ENCODE data around the gene SH3BP5L. TPM values are rescaled to one million over a fixed set of nuclear protein-coding genes. Genes with fewer than 3 reads are reported as not detected.

The SH3BP5L gene
- total and polyA plus RNA-seq, 8 donors = 9.6 to 20.0 (median 13.8) TPM

GRCh38 chr1:248820041-248820585 is 5.6 kb downstream of the SH3BP5L start:
- no peak overlapping the region for H3K27ac ChIP-seq
- no peaks in the 10 kb centered on the region for H3K27me3 ChIP-seq
- peaks cover 46 to 86% (median 63%) of the 10 kb centered on the region in 4 donors for H3K4me1 ChIP-seq
- H3K9me3 ChIP-seq = no peaks in the 10 kb centered on the region
- no peak overlapping the region for H3K4me3 ChIP-seq
- H3K36me3 ChIP-seq = peaks cover 23 to 76% (median 68%) of the 10 kb centered on the region in 4 donors
- intact Hi-C loops (cut with DNase I; ENCODE audit: low total_unique reads) = no loop called here
- no peak for DNase-seq
- WGBS, 5 donors = 83 to 91% (median 88%) methylated on average over 6 to 7 of the region's 7 CpGs
- TF ChIP-seq POLR2AphosphoS5 (IDR thresholded peaks at IDR 0.05) (no peak), EP300 (IDR thresholded peaks at IDR 0.05) (no peak), POLR2A (IDR thresholded peaks at IDR 0.05) (no peak)
- TF ChIP-seq, protein P1, sequence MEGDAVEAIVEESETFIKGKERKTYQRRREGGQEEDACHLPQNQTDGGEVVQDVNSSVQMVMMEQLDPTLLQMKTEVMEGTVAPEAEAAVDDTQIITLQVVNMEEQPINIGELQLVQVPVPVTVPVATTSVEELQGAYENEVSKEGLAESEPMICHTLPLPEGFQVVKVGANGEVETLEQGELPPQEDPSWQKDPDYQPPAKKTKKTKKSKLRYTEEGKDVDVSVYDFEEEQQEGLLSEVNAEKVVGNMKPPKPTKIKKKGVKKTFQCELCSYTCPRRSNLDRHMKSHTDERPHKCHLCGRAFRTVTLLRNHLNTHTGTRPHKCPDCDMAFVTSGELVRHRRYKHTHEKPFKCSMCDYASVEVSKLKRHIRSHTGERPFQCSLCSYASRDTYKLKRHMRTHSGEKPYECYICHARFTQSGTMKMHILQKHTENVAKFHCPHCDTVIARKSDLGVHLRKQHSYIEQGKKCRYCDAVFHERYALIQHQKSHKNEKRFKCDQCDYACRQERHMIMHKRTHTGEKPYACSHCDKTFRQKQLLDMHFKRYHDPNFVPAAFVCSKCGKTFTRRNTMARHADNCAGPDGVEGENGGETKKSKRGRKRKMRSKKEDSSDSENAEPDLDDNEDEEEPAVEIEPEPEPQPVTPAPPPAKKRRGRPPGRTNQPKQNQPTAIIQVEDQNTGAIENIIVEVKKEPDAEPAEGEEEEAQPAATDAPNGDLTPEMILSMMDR (IDR thresholded peaks at IDR 0.05) = no peak

- no peaks in the 10 kb centered on the region for H3K9me3 ChIP-seq
- H3K4me1 ChIP-seq = peaks cover 33 to 72% (median 49%) of the 10 kb centered on the region in 4 donors
- H3K27ac ChIP-seq = peak overlapping the region in 2 of 5 donors; percentile 22 to 47
- H3K4me3 ChIP-seq = no peak overlapping the region
- no peak for DNase-seq
- WGBS, 5 donors = 65 to 85% (median 73%) methylated on average over 5 of the region's 5 CpGs
- intact Hi-C loops (cut with DNase I; ENCODE audit: low total_unique reads) = no loop called here
- TF ChIP-seq POLR2A (IDR thresholded peaks at IDR 0.05) = no peak
- TF ChIP-seq, protein P1 (IDR thresholded peaks at IDR 0.05) = no peak
- no peak for TF ChIP-seq POLR2AphosphoS5 (IDR thresholded peaks at IDR 0.05)
- TF ChIP-seq EP300 (IDR thresholded peaks at IDR 0.05) = no peak
- peaks cover 37 to 83% (median 80%) of the 10 kb centered on the region in 4 donors for H3K36me3 ChIP-seq
- no peaks in the 10 kb centered on the region for H3K27me3 ChIP-seq
Measured at GRCh38 chr1:248818505-248819374, 7.0 kb downstream of the SH3BP5L start.

DNA sequence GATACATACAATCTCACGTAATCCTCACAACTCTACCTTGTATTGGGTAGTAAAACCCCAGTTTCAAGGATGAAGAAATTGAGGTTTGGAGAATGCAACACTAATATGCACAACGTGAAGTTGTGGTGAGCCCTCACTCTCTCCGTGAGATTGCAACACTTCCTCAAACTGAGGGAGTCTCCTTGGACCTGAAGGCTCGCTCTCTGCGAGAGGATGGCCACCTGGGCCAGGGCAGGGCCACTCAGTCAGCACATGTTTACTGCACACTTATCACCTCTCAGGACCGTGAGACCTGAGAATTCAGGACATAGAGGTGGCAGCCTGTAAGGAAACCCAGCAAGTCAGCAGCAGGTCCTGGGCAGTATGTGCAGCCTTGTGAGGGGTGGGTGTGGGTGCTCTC is 8.7 kb downstream of the SH3BP5L start:
- Histone ChIP-seq H3K4me1 (peaks cover 18 to 56% (median 33%) of the 10 kb centered on the region in 4 donors), H3K27ac (no peak overlapping the region), H3K4me3 (no peak overlapping the region), H3K9me3 (no peaks in the 10 kb centered on the region), H3K27me3 (no peaks in the 10 kb centered on the region), H3K36me3 (peaks cover 48 to 91% (median 88%) of the 10 kb centered on the region in 4 donors)
- WGBS, 5 donors = 80 to 89% (median 82%) methylated on average over 6 of the region's 6 CpGs
- intact Hi-C loops (cut with DNase I; ENCODE audit: low total_unique reads) = no loop called here
- DNase-seq = no peak
- TF ChIP-seq POLR2AphosphoS5 (IDR thresholded peaks at IDR 0.05) (peak in 1 of 3 donors; percentile 15), EP300 (IDR thresholded peaks at IDR 0.05) (no peak)

- Histone ChIP-seq H3K27me3 (no peaks in the 10 kb centered on the region), H3K27ac (peak overlapping the region in 2 of 5 donors; percentile 8 to 50), H3K9me3 (no peaks in the 10 kb centered on the region), H3K4me1 (peaks cover 12 to 47% (median 31%) of the 10 kb centered on the region in 4 donors), H3K4me3 (no peak overlapping the region), H3K36me3 (peaks cover 48 to 93% (median 88%) of the 10 kb centered on the region in 4 donors)
- 79 to 92% (median 91%) methylated on average over 13 of the region's 13 CpGs for WGBS, 5 donors
- TF ChIP-seq POLR2AphosphoS5 (IDR thresholded peaks at IDR 0.05) = no peak
- no peak for TF ChIP-seq POLR2A (IDR thresholded peaks at IDR 0.05)
- TF ChIP-seq, protein P1 (IDR thresholded peaks at IDR 0.05) = no peak
- no peak for TF ChIP-seq EP300 (IDR thresholded peaks at IDR 0.05)
- no peak for DNase-seq
- intact Hi-C loops (cut with DNase I; ENCODE audit: low total_unique reads) = no loop called here
Measured at GRCh38 chr1:248816042-248816851, 9.5 kb downstream of the SH3BP5L start.

Data from stomach (tissue), 9 donors.